CD4-positive, alpha-beta T cell treated with Interleukin-21 for 1 hour (primary cell): ENCODE results near the gene EHD4.

Source experiments
- DNase-seq: peaks from one replicate; pipeline ENCODE4 v3.0.0-alpha.2; 2020

EHD4 gene

DNA sequence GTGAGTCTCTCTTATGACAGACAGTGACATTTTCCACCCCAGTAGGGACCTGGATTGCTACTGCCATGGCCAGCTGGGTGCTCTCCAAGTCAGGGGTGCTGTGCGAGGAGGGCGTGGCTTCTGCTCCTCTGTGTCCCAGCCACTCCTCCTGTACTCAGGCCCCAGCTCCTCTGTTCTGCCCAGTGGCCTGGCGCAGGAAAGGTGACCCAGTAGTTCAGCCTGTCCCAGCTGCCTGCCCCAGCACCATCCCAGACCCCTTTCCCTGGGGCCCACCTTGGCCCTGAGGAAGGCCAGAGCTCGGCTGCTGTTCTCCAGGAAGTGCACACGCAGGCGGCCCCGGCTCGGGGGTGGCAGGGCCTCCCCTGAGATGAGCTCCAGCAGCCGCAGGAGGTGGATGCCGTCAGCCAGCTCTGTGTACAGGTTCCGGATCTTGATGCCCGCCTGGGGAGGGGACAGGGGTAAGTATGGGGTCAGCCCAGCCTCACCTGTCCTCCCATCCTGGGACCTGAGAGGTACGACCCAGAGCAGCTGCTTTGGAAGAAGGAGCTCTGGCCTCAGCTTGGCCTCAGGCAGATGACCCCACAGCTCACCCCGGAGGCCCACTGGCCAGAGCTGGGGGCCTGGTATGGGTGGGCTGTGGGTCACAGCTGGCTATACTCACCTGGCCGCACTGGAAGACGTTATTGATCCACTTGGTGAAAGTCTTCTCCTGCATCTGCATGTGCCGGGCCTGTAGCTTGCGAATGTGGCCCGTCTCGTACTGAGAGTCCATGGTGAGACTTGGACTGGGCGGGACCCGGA is 79.5 kb downstream of the EHD4 start:
- peak; percentile 22 for DNase-seq

DNA sequence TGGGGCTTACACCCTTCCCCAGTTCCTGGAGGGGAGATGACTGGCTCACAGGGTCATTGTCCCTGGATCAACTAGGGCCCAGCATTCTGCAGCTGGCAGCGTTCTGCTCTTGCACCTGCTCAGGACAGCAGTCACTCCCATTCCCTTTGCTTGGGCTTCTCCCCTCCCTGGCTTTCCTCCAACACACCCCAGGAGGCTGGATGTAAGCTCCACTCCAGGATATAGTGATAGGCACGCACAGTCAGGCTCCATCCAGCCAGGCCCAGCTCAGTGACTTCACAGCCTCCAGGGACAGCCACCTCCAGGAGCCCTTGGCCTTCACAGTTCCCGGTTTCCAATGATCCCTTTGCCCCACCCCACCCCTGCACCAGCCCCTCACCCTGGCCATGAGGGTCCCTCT is 80.4 kb downstream of the EHD4 start:
- no peak for DNase-seq

DNA sequence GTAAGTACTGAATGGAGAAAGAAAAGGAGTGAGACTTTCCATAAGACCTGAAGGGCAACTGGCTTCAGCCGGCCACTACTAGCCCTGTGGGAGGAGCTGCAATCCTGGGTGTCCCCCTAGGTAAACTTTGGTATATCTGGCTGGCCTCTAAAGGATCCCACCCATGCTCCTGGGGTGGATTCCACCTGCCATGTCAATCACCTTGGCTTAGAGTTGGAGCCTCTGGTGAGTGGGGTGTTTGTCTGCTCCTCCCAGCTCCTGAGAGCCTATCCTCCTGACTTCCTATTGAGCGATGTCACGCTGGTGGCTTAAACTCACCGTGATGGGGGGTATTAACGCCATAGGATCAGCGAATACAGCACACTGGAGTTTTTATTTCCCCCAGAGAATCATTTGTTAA is 81.1 kb downstream of the EHD4 start:
- DNase-seq, result no peak

DNA sequence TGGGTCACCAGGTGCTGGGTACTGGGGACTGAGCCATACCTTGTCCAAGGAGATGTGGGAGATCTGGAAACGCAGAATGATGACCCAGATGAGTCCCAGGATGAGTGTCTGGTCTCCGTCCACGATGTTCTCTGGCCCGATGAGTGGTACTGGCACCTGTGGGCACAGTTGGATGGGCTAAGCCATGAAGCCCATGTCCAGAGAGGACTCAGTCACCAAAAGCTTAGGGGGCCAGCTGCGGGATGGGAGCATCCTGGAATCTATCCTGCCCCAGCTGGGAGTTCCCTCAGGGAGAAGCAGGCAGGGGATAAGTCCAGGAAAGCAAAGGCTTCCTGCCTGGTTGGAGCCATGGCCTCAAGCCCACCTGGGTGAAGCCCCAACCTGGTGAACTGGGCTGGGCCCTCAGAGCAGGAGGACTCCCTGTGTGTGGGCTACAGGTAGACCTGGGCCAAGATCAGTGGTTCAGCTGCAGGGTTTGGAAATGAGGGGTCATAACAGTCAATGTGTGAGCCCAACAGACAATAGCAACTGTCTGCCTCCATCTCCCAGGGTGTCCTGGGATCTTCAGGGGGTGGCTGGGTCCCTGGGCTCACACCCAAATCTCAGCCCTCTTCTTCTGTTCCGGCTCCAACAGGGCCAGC is 82.2 kb downstream of the EHD4 start:
- no peak for DNase-seq

DNA sequence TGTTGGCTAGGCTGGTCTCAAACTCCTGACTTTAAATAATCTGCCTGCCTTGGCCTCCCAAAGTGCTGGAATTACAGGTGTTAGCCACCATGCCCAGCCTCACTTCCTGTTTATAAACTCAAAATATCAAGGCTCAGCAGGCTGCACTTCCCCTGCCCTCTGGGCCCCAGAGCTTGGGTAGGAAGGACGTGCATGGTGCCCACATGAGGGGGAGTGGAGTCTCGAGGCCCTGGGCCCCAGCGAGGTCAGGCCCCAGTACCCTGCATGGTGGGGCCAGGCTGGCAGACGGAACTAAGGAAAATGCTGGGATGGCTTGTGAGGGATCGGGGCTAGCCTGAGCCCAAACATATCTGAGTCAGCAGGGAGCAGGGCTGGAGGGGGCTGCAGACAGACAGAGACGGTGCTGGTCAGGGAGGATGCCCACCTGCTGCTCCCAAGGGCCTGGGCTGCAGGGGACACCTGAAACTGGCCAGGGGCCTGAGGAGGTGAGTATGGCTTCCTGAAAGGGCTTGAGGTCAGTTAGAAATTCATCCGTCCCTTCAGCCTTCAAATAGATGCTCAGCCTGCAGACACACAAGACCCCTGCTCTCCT is 83.6 kb downstream of the EHD4 start:
- no peak for DNase-seq

DNA sequence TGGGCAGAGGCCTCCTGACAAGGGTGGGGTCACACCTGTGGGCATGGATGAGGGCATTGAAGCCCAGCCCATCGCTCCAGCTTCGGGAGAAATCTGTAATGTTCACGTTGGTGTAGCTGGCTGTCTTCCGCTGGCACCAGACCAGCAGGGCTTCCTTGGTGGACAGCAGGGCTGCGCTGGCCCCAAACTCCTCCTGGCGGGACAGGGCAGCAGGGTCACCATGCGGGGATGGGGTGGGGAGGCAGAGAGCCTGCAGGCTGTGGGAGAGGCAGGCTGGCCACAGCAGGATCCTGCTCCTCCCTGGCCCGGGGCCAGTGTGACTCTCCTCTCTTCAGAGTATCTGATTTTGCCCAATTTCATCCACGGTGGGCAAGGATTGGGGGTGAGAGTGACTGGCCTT is 84.5 kb downstream of the EHD4 start:
- DNase-seq, result no peak

DNA sequence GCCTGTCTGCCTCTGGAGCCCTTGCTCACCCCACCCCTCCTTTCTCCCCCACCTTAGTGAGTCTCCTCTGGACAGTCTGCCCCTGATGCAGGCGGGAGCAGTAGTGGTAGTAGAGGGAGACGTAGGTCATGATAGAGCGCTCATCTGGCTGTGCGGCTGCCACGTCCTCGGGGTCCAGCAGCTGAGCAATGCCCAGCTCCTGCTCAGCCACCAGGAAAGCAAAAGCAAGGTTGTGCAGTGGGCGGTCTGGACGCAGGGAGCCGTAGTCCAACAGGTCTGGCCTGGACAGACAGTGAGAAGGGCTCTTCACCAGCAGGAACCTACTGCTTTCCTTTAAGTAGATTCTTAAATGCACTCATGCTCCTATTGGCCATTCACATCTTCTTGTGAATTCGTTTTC is 85.2 kb downstream of the EHD4 start:
- DNase-seq, result no peak

DNA sequence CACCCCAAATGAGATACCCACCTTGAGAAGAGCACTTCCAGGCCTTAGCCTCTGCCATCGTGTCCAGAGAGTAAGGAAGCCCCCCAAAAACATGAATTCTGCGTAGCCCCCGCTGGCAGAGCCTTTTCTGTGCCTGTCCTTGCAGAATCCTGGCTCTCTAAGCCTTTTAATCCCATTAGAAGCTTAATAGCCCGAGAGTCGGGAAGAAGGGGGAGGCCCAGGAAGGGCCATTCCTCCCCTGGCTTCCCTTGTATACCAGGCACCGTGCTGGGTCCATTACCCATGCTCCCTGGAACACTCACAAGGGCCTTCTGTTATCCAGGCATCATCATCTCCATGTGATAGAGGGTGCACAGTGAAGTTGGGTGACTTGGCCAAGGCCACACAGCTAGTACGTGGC is 85.6 kb downstream of the EHD4 start:
- DNase-seq, result no peak

DNA sequence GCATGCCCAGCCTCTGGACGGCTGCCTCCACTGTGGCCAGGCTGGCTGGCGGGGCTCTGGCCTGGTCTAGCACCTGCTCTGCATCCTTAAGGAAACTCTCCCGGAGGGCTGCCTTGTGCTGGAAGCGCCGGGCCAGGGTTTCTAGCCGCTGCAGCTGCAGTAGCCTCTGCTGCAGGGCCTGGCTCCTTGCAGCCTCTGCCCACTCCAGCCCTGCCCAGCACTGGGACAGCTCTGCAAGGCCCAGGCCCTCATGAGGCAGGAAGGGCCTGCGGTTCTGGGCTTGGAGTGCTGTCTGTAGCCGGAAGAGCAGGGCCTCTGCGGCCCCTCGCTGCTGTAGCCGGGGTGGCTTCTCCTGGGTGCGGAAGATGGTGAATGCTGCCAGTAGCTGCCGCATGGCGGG is 86.5 kb downstream of the EHD4 start:
- no peak for DNase-seq

DNA sequence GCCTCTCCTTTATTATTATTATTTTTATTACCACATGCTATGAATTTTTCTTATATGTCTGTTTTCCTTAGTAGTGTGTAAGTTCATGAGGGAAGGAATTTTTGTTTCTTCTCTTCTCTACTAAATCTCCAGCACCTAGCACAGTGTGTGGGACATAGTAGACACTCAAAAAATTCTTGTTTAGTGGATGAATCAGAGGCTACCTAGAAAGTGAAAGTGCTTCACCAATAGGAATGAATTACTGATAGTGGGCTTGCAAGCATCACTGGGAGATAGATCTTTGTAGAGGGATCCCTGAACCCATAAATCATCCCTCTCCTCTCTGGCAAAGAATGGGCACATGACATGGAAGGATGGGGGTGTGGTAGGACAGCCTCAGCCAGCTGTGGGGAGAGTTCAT is 87.0 kb downstream of the EHD4 start:
- DNase-seq, result no peak

DNA sequence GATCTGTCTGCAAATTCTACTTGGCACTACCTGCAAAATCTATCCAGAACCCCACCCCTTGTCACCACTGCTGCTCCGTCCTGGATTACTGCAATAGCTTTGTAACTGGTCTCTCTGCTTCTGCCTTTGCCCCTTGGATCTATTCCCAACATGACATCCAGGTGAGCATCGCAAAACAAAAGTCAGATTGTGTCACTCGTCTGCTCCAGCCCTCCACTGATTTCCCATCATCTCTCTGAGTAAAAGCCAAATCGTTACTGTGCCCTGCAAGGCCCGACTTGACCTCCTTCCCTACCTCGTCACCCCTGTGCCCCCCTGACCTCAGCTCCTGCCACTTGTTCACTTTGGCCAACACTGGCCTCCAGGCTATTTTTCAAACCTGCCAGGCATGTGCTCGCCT is 87.9 kb downstream of the EHD4 start:
- DNase-seq, result no peak

DNA sequence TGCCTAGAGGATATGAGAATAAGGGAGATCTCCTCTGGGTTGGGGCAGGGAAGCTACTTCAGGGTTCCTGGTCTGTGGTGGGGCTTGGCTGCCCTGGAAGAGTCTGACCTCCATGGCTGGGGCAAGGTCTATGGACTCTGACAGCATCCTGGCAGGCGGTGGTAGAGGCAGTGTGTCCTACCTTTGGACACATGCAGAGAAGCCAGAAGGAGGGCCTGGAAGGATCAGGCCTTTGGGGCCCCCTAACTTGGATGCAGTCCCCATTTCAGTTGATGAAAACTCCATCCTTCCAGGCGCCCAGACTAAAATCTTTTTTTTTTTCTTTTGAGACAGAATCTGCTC is 88.9 kb downstream of the EHD4 start:
- no peak for DNase-seq

DNA sequence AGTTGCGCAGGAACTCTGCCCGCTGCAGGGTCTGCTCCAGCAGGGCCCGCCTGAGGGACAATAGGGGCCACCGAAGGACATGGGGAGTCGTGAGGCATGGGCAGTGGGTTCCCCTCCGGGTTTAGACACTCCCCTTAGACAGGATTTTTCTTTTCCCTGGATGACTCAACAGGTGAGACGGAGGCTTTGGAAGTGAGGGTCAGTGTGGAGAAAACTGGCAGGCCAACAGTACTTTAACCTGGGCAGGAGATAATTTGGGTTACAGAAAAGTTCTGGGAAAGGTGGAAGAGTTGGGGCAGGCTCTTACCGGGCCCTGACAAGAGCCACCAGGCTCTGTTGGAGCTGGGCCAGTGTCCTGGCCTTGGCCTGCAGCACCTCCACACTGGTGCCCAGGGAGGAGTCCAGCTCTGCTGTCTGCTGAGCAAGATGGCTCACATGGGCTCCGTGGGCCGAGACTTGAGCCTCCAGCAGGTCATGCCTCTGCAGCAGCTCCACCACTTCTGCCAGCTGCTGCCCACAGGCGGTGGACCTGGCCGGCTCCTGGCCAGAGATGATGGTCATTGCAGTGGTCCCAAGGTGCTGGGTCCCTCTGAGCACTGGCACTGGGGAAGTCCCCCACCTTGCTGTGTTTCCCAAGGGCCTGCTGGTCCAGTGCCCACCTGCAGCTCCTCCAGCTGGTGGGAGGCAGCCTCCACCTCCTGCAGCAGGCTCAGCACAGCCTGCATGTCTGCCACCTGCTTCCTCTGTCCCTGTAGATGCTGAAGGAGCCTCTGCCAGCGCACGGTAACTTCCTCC is 89.5 kb downstream of the EHD4 start:
- no peak for DNase-seq

DNA sequence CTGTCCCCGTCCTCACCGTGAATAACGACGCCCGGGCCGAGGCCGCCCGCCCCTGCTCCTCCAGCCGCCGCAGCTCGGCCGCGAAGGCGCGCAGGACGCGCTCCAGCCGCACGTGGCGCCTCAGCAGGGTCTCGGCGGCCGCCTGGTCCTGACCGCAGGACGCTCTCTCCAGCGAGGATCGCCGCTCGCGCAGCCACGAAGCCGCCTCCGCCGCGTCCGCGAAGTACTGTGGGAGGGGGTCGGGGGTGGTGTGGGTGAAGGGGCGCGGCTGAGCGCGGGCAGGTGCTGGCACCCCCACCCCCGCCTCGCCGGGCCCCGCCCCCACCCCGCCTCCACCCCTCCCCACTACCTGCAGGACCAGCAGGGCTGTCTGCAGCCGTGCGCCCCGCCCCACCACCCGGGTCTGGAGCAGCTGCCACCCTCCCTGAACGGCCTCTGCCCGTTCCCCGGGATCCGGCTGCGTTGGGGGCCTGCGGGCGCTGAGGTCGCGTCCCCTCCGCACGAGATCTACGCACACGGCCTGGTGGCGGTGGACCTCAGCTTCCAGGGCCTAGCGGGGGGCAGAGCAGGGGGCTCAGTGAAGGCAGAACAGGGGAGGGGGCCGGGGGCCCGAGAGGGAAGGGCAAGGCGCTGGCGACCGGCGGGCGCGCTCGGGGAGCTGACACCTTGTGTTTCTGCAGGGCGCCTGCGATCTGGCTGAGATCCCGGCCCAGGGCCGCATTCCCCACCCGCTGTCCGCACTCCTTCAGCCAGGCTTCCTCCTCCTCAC is 90.3 kb downstream of the EHD4 start:
- no peak for DNase-seq

DNA sequence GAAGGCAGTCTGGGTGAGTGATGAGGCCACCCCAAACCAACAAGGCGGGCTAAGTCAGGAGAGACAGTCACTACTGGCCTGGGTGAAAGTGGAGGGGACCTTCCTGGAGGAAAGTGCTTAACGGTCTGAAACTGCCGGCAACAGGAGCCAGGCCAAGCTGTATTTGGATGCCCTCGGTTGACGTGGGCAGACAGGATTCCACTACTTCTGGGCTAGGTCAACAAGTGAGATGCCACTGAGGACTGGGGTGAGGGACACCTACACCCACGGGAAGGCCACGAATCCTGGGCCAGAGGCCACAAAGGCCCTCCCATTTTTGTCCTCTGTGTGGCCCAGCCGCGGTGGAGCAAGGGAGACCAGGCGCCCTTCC is 90.8 kb downstream of the EHD4 start:
- no peak for DNase-seq

DNA sequence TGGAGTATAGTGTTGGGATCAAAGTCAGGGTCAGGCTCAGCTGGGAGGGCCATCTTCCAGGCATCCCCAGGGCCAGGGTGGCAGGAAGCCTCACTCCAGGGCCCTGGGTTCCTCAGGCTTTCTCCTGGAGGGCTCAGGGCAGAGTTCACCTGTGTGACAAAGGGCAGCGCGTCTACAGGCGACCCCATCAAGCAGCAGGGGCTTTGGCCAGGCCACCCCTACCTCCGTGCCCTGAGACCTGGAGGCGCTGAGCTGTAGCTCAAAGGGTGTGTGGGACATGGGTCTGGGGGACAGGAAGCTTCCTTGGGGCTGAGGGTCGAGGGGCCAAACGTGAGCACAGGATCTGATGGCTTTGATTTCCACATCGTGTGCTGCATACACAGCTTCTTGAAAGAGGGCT is 91.3 kb downstream of the EHD4 start:
- DNase-seq, result no peak

DNA sequence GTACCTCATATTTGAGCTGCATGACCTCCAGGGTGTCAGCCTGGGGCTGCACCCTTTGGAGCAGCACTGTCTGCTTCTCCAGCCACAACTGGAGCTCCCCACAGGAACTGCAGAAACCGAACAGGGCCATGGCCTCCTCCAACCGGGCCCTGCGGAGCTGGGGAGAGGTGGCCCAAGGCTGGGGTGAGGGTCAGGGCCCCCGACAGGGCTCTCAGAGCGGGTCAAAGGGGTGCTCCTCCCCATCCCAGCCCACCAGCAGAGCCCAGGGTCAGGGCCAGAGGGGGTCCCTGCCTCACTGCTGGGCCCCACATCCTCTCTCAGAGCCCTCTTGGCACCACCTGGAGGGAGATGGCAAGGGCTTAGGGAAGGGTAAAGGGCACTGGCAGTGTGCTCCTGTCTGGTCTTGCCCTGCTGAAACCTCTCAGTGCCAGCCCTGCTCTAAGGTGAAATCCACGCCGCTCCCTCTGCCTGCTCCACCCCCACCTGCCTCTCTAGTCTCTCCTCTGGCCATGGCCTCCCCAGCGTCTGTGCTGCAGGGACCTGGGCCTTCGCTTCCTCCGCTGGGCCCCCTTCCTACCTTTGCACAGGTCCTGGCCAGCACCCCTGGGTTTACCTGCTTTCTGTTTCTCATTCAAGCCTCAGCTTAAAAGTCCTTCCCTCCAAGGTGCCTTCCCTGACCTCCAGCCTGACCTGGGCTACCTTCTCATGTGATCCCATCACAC is 92.0 kb downstream of the EHD4 start:
- DNase-seq, result no peak

DNA sequence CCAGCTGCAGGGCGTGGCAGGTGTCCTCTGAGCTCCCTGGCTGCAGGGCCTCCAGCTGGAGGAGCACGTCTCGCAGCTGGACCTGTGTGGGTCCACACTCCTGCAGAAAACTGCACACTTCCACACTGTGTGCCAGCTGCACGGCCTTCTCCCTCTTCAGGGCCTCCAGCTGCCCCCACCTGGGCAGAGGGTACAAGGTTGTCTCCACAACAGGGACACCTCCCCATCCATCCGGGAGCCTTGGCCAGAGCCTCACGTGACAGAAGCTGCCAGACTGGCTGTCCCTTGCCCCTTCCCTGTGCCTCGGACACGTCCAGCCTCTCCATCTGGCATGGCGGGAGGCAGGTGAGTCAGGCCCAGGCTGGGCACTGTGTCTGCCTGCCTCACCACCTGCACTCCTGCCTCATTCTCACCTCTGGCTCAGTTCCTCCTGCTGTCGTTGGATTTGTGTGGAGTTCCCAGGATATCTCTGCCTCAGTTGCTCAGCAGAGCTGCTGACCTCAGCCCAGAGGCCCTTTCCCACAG is 93.0 kb downstream of the EHD4 start:
- DNase-seq, result no peak

DNA sequence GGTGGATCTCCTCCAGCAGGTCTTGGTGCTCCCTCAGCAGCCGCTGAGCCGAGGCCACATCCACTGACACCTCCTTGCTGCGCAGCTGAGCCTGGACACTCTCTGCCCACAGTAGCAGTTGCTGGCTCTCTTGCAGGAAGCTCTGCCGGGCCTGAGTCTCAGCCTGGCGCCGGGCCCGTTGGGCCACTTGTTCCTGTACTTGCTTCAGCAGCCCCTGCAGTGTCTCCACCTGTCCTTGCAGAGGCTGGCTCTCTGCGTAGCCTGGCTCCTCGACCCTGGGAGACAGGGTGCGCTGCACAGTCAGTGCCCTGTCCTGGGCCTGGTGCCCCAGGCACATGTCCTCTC is 94.0 kb downstream of the EHD4 start:
- DNase-seq, result no peak

DNA sequence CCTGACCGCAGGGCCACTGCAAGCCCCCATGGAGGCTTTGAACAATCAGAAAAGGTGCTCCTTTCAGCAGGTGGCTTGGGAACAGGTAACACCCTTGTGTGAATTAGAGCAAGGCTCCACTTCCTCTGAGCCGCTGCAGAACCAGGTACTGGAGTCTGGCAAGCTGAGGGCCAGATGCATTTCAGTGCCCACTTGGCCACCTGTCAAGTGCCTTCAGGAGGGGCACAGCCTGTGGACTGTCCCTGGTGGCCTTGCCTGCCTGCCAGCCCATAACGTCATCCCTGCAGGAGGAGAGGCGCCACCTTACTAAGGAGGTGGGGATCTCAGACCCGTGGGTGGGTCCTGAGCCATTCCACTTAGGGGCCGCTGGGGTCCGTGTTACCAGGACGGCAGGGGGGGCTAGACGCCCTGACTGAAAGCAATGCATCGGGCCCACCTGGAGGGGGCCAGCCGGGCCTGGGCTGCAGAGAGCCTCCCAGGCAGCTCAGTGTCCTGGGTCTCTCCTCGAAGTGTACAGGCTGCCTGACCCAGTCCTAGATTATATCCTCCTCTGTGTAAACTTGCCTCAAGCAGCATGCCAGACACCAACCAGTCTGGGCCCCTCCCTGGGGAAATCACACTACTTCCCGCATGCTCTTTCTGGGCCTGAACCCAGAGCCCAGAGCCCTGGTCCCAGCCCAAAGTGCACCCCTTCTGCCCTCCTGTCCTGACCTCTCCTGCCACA is 94.6 kb downstream of the EHD4 start:
- DNase-seq, result no peak

DNA sequence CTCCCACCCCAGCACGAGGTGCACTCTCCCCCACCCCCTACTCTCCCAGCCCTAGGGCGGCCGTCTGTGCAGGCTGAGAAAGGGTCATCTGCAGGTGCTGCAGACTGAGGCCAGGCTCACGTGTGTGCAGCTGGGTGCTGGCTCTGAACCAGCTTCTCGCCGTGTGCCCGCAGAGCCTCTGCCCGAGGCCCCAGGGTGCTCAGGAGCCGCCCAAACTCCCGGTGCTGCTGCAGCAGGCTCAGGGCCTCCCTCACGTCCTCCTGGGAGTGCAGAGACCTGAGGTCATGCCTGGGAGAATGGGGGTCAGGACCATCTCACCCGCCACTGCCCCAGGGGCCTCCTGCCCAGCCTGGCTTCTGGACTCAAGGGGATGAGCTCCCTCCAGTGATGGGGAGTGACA is 95.7 kb downstream of the EHD4 start:
- DNase-seq, result no peak

DNA sequence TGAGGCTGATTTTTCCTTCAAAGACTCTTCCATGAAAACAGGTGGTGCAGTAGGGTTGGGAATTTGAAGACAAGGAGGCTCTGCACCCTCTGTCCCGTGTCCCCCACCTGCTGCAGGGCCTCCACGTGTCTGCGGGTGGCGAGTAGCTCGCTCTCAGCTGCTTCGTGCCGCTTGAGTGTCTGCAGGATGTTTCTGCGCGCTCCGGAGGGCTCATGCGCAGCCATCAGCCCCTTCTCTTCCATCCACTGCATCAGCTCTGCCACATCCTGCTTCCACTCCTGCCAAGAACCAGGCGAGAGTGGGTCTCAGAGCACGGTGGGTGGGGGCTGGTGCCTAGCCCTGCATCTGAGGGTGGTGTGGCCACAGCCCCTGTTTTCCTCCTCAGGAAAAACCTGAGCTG is 96.3 kb downstream of the EHD4 start:
- no peak for DNase-seq
